HepG2 (cell line): ENCODE data around the gene NDC1. TPM values are rescaled to one million over a fixed set of nuclear protein-coding genes. Genes with fewer than 3 reads are reported as not detected.

Experiments used
- ATAC-seq: fragments of 200-7000 bp; cut with Tn5 transposase; 3 replicates; pipeline ENCODE4 v1.9.1; 2020; ENCODE audit warnings: mild to moderate bottlenecking, moderate library complexity
- BruUV-seq: library from RNA; stranded (reverse); fragments of 400-500 nt; replicated peaks from 2 replicates; lab custom pipeline; 2021; lab: Mats Ljungman, UMichigan
- CTCF ChIA-PET: fragments of 300-600 bp; formaldehyde crosslinking; extraction: SDS; loops from one replicate; lab custom pipeline; 2021; ENCODE audit warnings: low total read pairs, inconsistent platforms, low intra/inter-chr PET ratio; lab: Yijun Ruan, JAX
- POLR2A ChIA-PET: fragments of 350-600 bp; sonication (Branson Sonifier 250); formaldehyde crosslinking; loops from one replicate; lab custom pipeline; 2020; ENCODE audit warnings: antibody characterized with exemption, inconsistent platforms; lab: Yijun Ruan, JAX
- DNase-seq: peaks from one replicate; pipeline ENCODE4 v3.0.0-alpha.2; 2015; ENCODE audit warnings: low spot score
- FAIRE-seq: peaks from 3 replicates; lab custom pipeline; 2011; peaks lifted over from hg19 to GRCh38; lab: Jason Lieb, UNC
- H2AFZ ChIP-seq: one replicate; pipeline ENCODE4 v1.6.1; 2011; ENCODE audit warnings: low read length, inconsistent platforms
- H3K27ac ChIP-seq: fragments of 300-600 bp; 3 replicates; pipeline ENCODE4 v1.8.0; 2011; ENCODE audit warnings: mixed run types, mild to moderate bottlenecking, mixed read lengths, low read length, inconsistent platforms; ENCODE audit not compliant: insufficient read depth; ENCODE audit errors: extremely low read length
- H3K27me3 ChIP-seq, 2 experiments: fragments of 200-600 bp in 1 of 2; 2 replicates in 1 of 2; 3 replicates in 1 of 2; pipeline versions ENCODE4 v1.6.0 to v1.8.0; 2011; ENCODE audit warnings: low read length in 2 of 2, mild to moderate bottlenecking in 2 of 2, moderate library complexity in 2 of 2, inconsistent platforms in 1 of 2; ENCODE audit not compliant: insufficient read depth in 2 of 2, control insufficient read depth in 1 of 2
- H3K36me3 ChIP-seq, 2 experiments: fragments of 200-600 bp in 1 of 2; replicated peaks in 1 of 2; 2 replicates in 1 of 2; 3 replicates in 1 of 2; pipeline versions ENCODE4 v1.5.1 to v1.8.0; 2011; ENCODE audit warnings: low read length in 2 of 2, inconsistent platforms in 1 of 2; ENCODE audit not compliant: insufficient read depth in 2 of 2, control insufficient read depth in 1 of 2
- H3K4me1 ChIP-seq: 2 replicates; pipeline ENCODE4 v1.5.1; 2012; ENCODE audit warnings: low read length, inconsistent platforms; ENCODE audit not compliant: insufficient read depth
- H3K4me2 ChIP-seq: 2 replicates; pipeline ENCODE4 v1.6.0; 2011; ENCODE audit warnings: low read depth, low read length, inconsistent platforms
- H3K4me3 ChIP-seq, 3 experiments: fragments of 200-600 bp in 1 of 3; sonication (generic), shearing (Covaris generic) in 1 of 3; replicated peaks in 1 of 3; 2 replicates each; pipeline ENCODE4 v1.5.1; 2011 to 2016; ENCODE audit warnings: low read length in 3 of 3, inconsistent platforms in 2 of 3, low read depth in 2 of 3, mild to moderate bottlenecking in 2 of 3, control low read depth in 1 of 3, mixed read lengths in 1 of 3; ENCODE audit not compliant: insufficient read depth in 1 of 3
- H3K79me2 ChIP-seq: one replicate; pipeline ENCODE4 v1.6.1; 2011; ENCODE audit warnings: low read length, inconsistent platforms; ENCODE audit not compliant: insufficient read depth
- H3K9ac ChIP-seq: 2 replicates; pipeline ENCODE4 v1.6.0; 2011; ENCODE audit warnings: mild to moderate bottlenecking, low read depth, low read length, inconsistent platforms; ENCODE audit not compliant: insufficient read depth
- H3K9me3 ChIP-seq: 2 replicates; pipeline ENCODE4 v1.5.1; 2012; ENCODE audit warnings: mild to moderate bottlenecking, low read length
- H4K20me1 ChIP-seq: 2 replicates; pipeline ENCODE4 v1.6.0; 2011; ENCODE audit warnings: inconsistent platforms, mild to moderate bottlenecking, low read length, moderate library complexity; ENCODE audit not compliant: insufficient read depth
- CEBPB ChIP-seq: IDR thresholded peaks from 2 replicates; pipeline ENCODE4 v1.6.1; 2011; ENCODE audit warnings: low read depth, low read length, improper control_type of control experiment, borderline replicate concordance
- SSRP1 ChIP-seq: IDR thresholded peaks from 2 replicates; pipeline ENCODE4 v1.6.1; 2016; ENCODE audit warnings: control low read depth
- ZHX1 ChIP-seq: sonication (generic); formaldehyde crosslinking; IDR thresholded peaks from 2 replicates; pipeline ENCODE4 v1.8.1; 2022; ENCODE audit warnings: low read depth, mild to moderate bottlenecking, missing genetic modification reagents
- ZKSCAN1 ChIP-seq: fragments of 150-350 bp; IDR thresholded peaks from 2 replicates; pipeline ENCODE4 v1.6.1; 2014; ENCODE audit warnings: low read length
- WGBS: methylation state at CpG from one replicate; pipeline ENCODE4 v1.1.6; 2017; ENCODE audit warnings: low lambda C conversion rate; 5-methylcytosine and 5-hydroxymethylcytosine counted together
- in situ Hi-C: cut with HindIII; loops from 2 replicates; pipeline ENCODE4 v1.10.0; 2017; ENCODE audit warnings: low pct_unique_long_range_greater_than_20kb; ENCODE audit not compliant: extremely low pct_ligation_motif_present
- intact Hi-C: fragments of 100-400 bp; cut with micrococcal nuclease; formaldehyde crosslinking; loops from one replicate; pipeline ENCODE4 v1.10.0; 2022; ENCODE audit not compliant: unreplicated experiment
- polyA plus RNA-seq, 8 experiments: library from polyadenylated mRNA; depleted of rRNA in 3 of 8; stranded (reverse) in 7 of 8; unstranded in 1 of 8; fragments of >200 nt; fragmentation: Illumina TruSeq in 4 of 8; extraction: Trizol in 4 of 8; gene quantifications; 2 replicates each; pipeline versions ENCODE4 v1.2.1 to v1.2.3, GENCODE V29; 2011 to 2016; ENCODE audit warnings: low read depth in 4 of 8, missing spikeins in 1 of 8, mixed read lengths in 1 of 8; ENCODE audit not compliant: insufficient read depth in 1 of 8
- total RNA-seq, 5 experiments: library from RNA; depleted of rRNA; stranded (reverse); fragments of >200 nt; fragmentation: Illumina TruSeq; extraction: Trizol; gene quantifications; 2 replicates each; pipeline ENCODE4 v1.2.3, GENCODE V29; 2016; ENCODE audit warnings: low read depth in 1 of 5

NDC1 gene
- total and polyA plus RNA-seq, 2 of the 13 experiments (the other 11 are each of a cell fraction or from before 2014, with no cell fraction given): 38.1 to 50.9 TPM

- ChIA-PET POLR2A (no interaction called here), CTCF (no interaction called here)
- Histone ChIP-seq H3K27ac (no peak overlapping the region), H2AFZ (no peak overlapping the region), H3K4me1 (peaks cover 10% of the 10 kb centered on the region), H3K9ac (no peak overlapping the region), H3K36me3 (peaks cover 4 to 6% of the 10 kb centered on the region in 2 experiments; a peak in 4 of 5 replicates), H4K20me1 (no peaks in the 10 kb centered on the region), H3K79me2 (no peaks in the 10 kb centered on the region), H3K4me2 (no peak overlapping the region), H3K9me3 (no peaks in the 10 kb centered on the region), H3K27me3 (no peaks in the 10 kb centered on the region), H3K4me3 (no peak overlapping the region)
- in situ Hi-C loops (no loop called here), intact Hi-C loops (no loop called here)
- FAIRE-seq: no peak
- DNase-seq: no peak
- 91% methylated on average over 7 of the region's 7 CpGs for WGBS
- no peak for ATAC-seq
- BruUV-seq: no TSS peak
- TF ChIP-seq SSRP1 (no peak), ZKSCAN1 (0 out of 2 replicates have a peak, but pooled peaks have one; percentile 39)
Observed at GRCh38 chr1:53850082-53850673, 12.1 kb upstream of the NDC1 start.

GRCh38 chr1:53847980-53848379 lies 9.9 kb upstream of the NDC1 start:
- no peak overlapping the region for H3K4me2 ChIP-seq
- no peak for ATAC-seq
- TF ChIP-seq CEBPB (peak; percentile 73; the same call in 1 of the 2 replicates), ZHX1 (CRISPR knock-in tag) (no peak)
- ChIA-PET CTCF (no interaction called here), POLR2A (interaction anchor here (1.0 kb wide), 1 partner anchor 98 kb away, joined by 4 read pairs; the partner anchor contains the start of genes IFT25 and LRRC42)
- no peak for FAIRE-seq
- no peak for DNase-seq
- H3K9ac ChIP-seq: no peak overlapping the region
- no peaks in the 10 kb centered on the region for H4K20me1 ChIP-seq
- H3K27ac ChIP-seq: no peak overlapping the region
- in situ Hi-C loops (no loop called here), intact Hi-C loops (no loop called here)
- H2AFZ ChIP-seq: no peak overlapping the region
- no peaks in the 10 kb centered on the region; a peak in 2 of 5 replicates for H3K36me3 ChIP-seq
- 81% methylated on average over 6 of the region's 6 CpGs for WGBS
- BruUV-seq: no TSS peak
- H3K27me3 ChIP-seq: no peaks in the 10 kb centered on the region
- H3K79me2 ChIP-seq: no peaks in the 10 kb centered on the region
- no peaks in the 10 kb centered on the region for H3K9me3 ChIP-seq
- no peak overlapping the region for H3K4me3 ChIP-seq
- H3K4me1 ChIP-seq: peaks cover 10% of the 10 kb centered on the region
